ENCODE results near the gene AP5B1. TPM values are rescaled to one million over a fixed set of nuclear protein-coding genes. Genes with fewer than 3 reads are reported as not detected.

AP5B1 gene
- total RNA-seq, 1 donor from 2014 or later, result 6.1 TPM

- TF ChIP-seq CTCF (IDR thresholded peaks at IDR 0.05; ENCODE audit: insufficient read depth, low read length, severe bottlenecking), result peak; percentile 97
- Histone ChIP-seq H3K27me3 (ENCODE audit: control insufficient read depth, insufficient read depth, low read length) (no peaks in the 10 kb centered on the region), H3K36me3 (ENCODE audit: control insufficient read depth, insufficient read depth, low read length) (no peaks in the 10 kb centered on the region), H3K4me3 (ENCODE audit: low read depth, low read length) (peak overlapping the region; percentile 44)
- peak; percentile 61 for DNase-seq (ENCODE audit: low read depth)
- FAIRE-seq, result no peak
Observed at GRCh38 chr11:65817835-65818680, 37.3 kb upstream of the AP5B1 start.

GRCh38 chr11:65817312-65817834 is 36.6 kb upstream of the AP5B1 start:
- no peaks in the 10 kb centered on the region for H3K36me3 ChIP-seq (ENCODE audit: control insufficient read depth, insufficient read depth, low read length)
- no peak for DNase-seq (ENCODE audit: low read depth)
- FAIRE-seq, result no peak
- H3K4me3 ChIP-seq (ENCODE audit: low read depth, low read length), result peak overlapping the region; percentile 44
- TF ChIP-seq CTCF (IDR thresholded peaks at IDR 0.05; ENCODE audit: insufficient read depth, low read length, severe bottlenecking), result no peak
- H3K27me3 ChIP-seq (ENCODE audit: control insufficient read depth, insufficient read depth, low read length), result no peaks in the 10 kb centered on the region

GRCh38 chr11:65816696-65817095 is 35.9 kb upstream of the AP5B1 start:
- FAIRE-seq (no peak), DNase-seq (ENCODE audit: low read depth) (no peak)
- TF ChIP-seq CTCF (IDR thresholded peaks at IDR 0.05; ENCODE audit: insufficient read depth, low read length, severe bottlenecking), result no peak
- H3K36me3 ChIP-seq (ENCODE audit: control insufficient read depth, insufficient read depth, low read length), result no peaks in the 10 kb centered on the region
- H3K27me3 ChIP-seq (ENCODE audit: control insufficient read depth, insufficient read depth, low read length), result no peaks in the 10 kb centered on the region
- H3K4me3 ChIP-seq (ENCODE audit: low read depth, low read length), result no peak overlapping the region

GRCh38 chr11:65814986-65815565 is 34.3 kb upstream of the AP5B1 start:
- DNase-seq (ENCODE audit: low read depth) (no peak), FAIRE-seq (no peak)
- no peak for TF ChIP-seq CTCF (IDR thresholded peaks at IDR 0.05; ENCODE audit: insufficient read depth, low read length, severe bottlenecking)
- no peak overlapping the region for H3K4me3 ChIP-seq (ENCODE audit: low read depth, low read length)
- no peaks in the 10 kb centered on the region for H3K36me3 ChIP-seq (ENCODE audit: control insufficient read depth, insufficient read depth, low read length)
- peaks cover 4% of the 10 kb centered on the region for H3K27me3 ChIP-seq (ENCODE audit: control insufficient read depth, insufficient read depth, low read length)

- Histone ChIP-seq H3K4me3 (ENCODE audit: low read depth, low read length) (no peak overlapping the region), H3K36me3 (ENCODE audit: control insufficient read depth, insufficient read depth, low read length) (no peaks in the 10 kb centered on the region), H3K27me3 (ENCODE audit: control insufficient read depth, insufficient read depth, low read length) (peaks cover 5% of the 10 kb centered on the region)
- FAIRE-seq (no peak), DNase-seq (ENCODE audit: low read depth) (peak; percentile 51)
- TF ChIP-seq CTCF (IDR thresholded peaks at IDR 0.05; ENCODE audit: insufficient read depth, low read length, severe bottlenecking), result no peak
Observed at GRCh38 chr11:65814131-65814985, 33.6 kb upstream of the AP5B1 start.
